IMR-90 (cell line): ENCODE measurements around the gene HNRNPUL1.

ENCODE experiments used
- BHLHE40 ChIP-seq: fragments of 150-350 bp; IDR thresholded peaks from 2 replicates; pipeline ENCODE4 v1.6.1; 2016; ENCODE audit warnings: mild to moderate bottlenecking, low read depth, low read length
- CEBPB ChIP-seq: IDR thresholded peaks from 2 replicates; pipeline ENCODE4 v1.6.1; 2012; ENCODE audit warnings: low read depth, low read length, improper control_type of control experiment
- FOS ChIP-seq: fragments of 150-350 bp; IDR thresholded peaks from 2 replicates; pipeline ENCODE4 v1.6.1; 2016; ENCODE audit warnings: low read depth, low read length
- MAFK ChIP-seq: IDR thresholded peaks from 2 replicates; pipeline ENCODE4 v1.6.1; 2012; ENCODE audit warnings: low read depth, low read length, improper control_type of control experiment
- MAZ ChIP-seq: IDR thresholded peaks from 2 replicates; pipeline ENCODE4 v1.6.1; 2012; ENCODE audit warnings: low read depth, mild to moderate bottlenecking, low read length, improper control_type of control experiment, moderate library complexity, borderline replicate concordance
- MXI1 ChIP-seq: IDR thresholded peaks from 2 replicates; pipeline ENCODE4 v1.6.1; 2012; ENCODE audit warnings: low read depth, mild to moderate bottlenecking, low read length, moderate library complexity, borderline replicate concordance
- NFE2L2 ChIP-seq: fragments of 150-350 bp; IDR thresholded peaks from 2 replicates; pipeline ENCODE4 v1.6.1; 2016; ENCODE audit warnings: low read depth, mild to moderate bottlenecking, low read length
- POLR2A ChIP-seq: IDR thresholded peaks from 2 replicates; pipeline ENCODE4 v1.6.1; 2012; ENCODE audit warnings: mild to moderate bottlenecking, low read depth, low read length
- RAD21 ChIP-seq: IDR thresholded peaks from 2 replicates; pipeline ENCODE4 v1.6.1; 2012; ENCODE audit warnings: low read length, improper control_type of control experiment
- RFX5 ChIP-seq: IDR thresholded peaks from 2 replicates; pipeline ENCODE4 v1.8.0; 2012; ENCODE audit warnings: low read depth, mild to moderate bottlenecking, low read length, moderate library complexity
- SMC3 ChIP-seq: fragments of 150-350 bp; IDR thresholded peaks from 2 replicates; pipeline ENCODE4 v1.6.1; 2016; ENCODE audit warnings: low read depth, mild to moderate bottlenecking, antibody characterized with exemption, low read length, moderate library complexity
- USF2 ChIP-seq: fragments of 150-350 bp; IDR thresholded peaks from 2 replicates; pipeline ENCODE4 v1.6.1; 2017; ENCODE audit warnings: mild to moderate bottlenecking, antibody characterized with exemption, low read length, low read depth
- TF ChIP-seq, protein P1 (sequence below): conservative IDR thresholded peaks from 2 replicates; pipeline ENCODE4 v1.5.1; 2012; ENCODE audit warnings: mild to moderate bottlenecking, low read depth, low read length, improper control_type of control experiment

DNA sequence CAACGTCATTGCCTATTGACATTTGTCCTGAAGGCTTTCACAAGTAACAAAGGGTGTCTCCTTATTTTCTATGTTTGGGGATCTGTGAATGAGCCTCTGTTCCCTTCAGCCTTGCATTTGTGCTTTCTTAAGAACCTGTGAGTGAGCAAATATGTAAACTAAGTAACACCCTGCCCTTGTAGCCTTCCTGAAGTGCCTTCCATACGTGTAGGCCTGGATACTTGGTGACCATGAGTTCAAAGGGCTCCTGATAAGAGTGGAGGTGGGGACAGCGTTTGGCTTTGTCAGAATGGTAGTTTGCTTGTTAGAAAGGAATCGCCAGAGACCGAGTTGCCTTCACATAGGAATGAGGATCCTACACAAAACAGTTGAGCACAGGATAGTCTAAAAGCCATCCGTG, 31.3 kb downstream of the HNRNPUL1 start:
- TF ChIP-seq, protein P1, sequence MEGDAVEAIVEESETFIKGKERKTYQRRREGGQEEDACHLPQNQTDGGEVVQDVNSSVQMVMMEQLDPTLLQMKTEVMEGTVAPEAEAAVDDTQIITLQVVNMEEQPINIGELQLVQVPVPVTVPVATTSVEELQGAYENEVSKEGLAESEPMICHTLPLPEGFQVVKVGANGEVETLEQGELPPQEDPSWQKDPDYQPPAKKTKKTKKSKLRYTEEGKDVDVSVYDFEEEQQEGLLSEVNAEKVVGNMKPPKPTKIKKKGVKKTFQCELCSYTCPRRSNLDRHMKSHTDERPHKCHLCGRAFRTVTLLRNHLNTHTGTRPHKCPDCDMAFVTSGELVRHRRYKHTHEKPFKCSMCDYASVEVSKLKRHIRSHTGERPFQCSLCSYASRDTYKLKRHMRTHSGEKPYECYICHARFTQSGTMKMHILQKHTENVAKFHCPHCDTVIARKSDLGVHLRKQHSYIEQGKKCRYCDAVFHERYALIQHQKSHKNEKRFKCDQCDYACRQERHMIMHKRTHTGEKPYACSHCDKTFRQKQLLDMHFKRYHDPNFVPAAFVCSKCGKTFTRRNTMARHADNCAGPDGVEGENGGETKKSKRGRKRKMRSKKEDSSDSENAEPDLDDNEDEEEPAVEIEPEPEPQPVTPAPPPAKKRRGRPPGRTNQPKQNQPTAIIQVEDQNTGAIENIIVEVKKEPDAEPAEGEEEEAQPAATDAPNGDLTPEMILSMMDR: no peak
- no peak for TF ChIP-seq BHLHE40
- TF ChIP-seq CEBPB: no peak
- no peak for TF ChIP-seq FOS
- no peak for TF ChIP-seq POLR2A
- no peak for TF ChIP-seq NFE2L2
- no peak for TF ChIP-seq USF2
- no peak for TF ChIP-seq RAD21
- no peak for TF ChIP-seq RFX5
- TF ChIP-seq MXI1: no peak
- TF ChIP-seq SMC3: no peak
- no peak for TF ChIP-seq MAFK
- TF ChIP-seq MAZ: no peak
